SU-DHL-6 (cell line): ENCODE results near the gene PPP1R12C.

Experiments
- H2AFZ ChIP-seq: fragments of 200-600 bp; sonication (generic); 2 replicates; pipeline ENCODE4 v1.6.1; 2014; ENCODE audit warnings: low read depth, mild to moderate bottlenecking, moderate library complexity, mixed read lengths, antibody characterized with exemption, low read length; ENCODE audit not compliant: severe bottlenecking
- H3F3A ChIP-seq: fragments of 200-600 bp; shearing (Covaris generic); 2 replicates; pipeline ENCODE4 v1.6.0; 2016; ENCODE audit warnings: antibody characterized with exemption, mild to moderate bottlenecking; ENCODE audit not compliant: insufficient read depth
- H3K27ac ChIP-seq: fragments of 200-600 bp; sonication (generic); 2 replicates; pipeline ENCODE4 v1.5.1; 2016; ENCODE audit warnings: low read depth, mild to moderate bottlenecking, low read length, moderate library complexity, mixed read lengths
- H3K27me3 ChIP-seq: fragments of 200-600 bp; sonication (generic), shearing (Covaris generic); 2 replicates; pipeline ENCODE4 v1.6.0; 2014; ENCODE audit warnings: mild to moderate bottlenecking, low read length
- H3K36me3 ChIP-seq: fragments of 200-600 bp; sonication (generic); 2 replicates; pipeline ENCODE4 v1.6.1; 2014; ENCODE audit warnings: mild to moderate bottlenecking, low read length, mixed read lengths
- H3K4me2 ChIP-seq: fragments of 300-600, 200-600 bp; shearing (Covaris generic), sonication (generic); 2 replicates; pipeline ENCODE4 v1.6.0; 2014; ENCODE audit warnings: low read length, low read depth, mild to moderate bottlenecking; ENCODE audit not compliant: poor library complexity, severe bottlenecking
- H3K4me3 ChIP-seq: fragments of 200-600 bp; sonication (generic); 2 replicates; pipeline ENCODE4 v1.5.1; 2014; ENCODE audit warnings: antibody characterized with exemption, low read length, mild to moderate bottlenecking, mixed read lengths; ENCODE audit not compliant: insufficient read depth, poor library complexity, severe bottlenecking
- H3K79me2 ChIP-seq: fragments of 200-600 bp; sonication (generic); 2 replicates; pipeline ENCODE4 v1.6.1; 2014; ENCODE audit warnings: mild to moderate bottlenecking, low read length, moderate library complexity; ENCODE audit not compliant: insufficient read depth
- H3K9ac ChIP-seq: fragments of 200-600 bp; sonication (generic); 2 replicates; pipeline ENCODE4 v1.7.0; 2014; ENCODE audit warnings: mild to moderate bottlenecking, low read length
- H3K9me2 ChIP-seq: fragments of 200-600 bp; sonication (generic); replicated peaks from 2 replicates; pipeline ENCODE4 v1.6.1; 2014; ENCODE audit warnings: low read length; ENCODE audit not compliant: insufficient read depth
- H3K9me3 ChIP-seq: fragments of 200-600 bp; sonication (generic); 2 replicates; pipeline ENCODE4 v1.6.1; 2014; ENCODE audit warnings: low read length, mixed read lengths; ENCODE audit not compliant: insufficient read depth
- H4K20me1 ChIP-seq: fragments of 200-600 bp; sonication (generic); 2 replicates; pipeline ENCODE4 v1.6.1; 2014; ENCODE audit warnings: low read depth, mild to moderate bottlenecking, antibody characterized with exemption, low read length, moderate library complexity, mixed read lengths
- CTCF ChIP-seq: fragments of 200-600 bp; sonication (generic); IDR thresholded peaks from one replicate; pipeline ENCODE4 v1.5.1; 2017; ENCODE audit warnings: antibody characterized with exemption, mild to moderate bottlenecking, low read length, moderate library complexity; ENCODE audit not compliant: insufficient read depth, poor library complexity, severe bottlenecking
- EZH2phosphoT487 ChIP-seq: fragments of 200-600 bp; sonication (generic), shearing (Covaris generic); conservative IDR thresholded peaks from 2 replicates; pipeline ENCODE4 v1.6.1; 2018; ENCODE audit warnings: mild to moderate bottlenecking, antibody characterized with exemption, low read length, moderate library complexity, mixed read lengths

Gene PPP1R12C

GRCh38 chr19:55077106-55077505 lies 40.3 kb downstream of the PPP1R12C start:
- Histone ChIP-seq H3K9me3 (no peaks in the 10 kb centered on the region), H3K27me3 (no peaks in the 10 kb centered on the region), H3K79me2 (no peaks in the 10 kb centered on the region), H3F3A (no peaks in the 10 kb centered on the region), H4K20me1 (no peaks in the 10 kb centered on the region), H3K36me3 (no peaks in the 10 kb centered on the region), H3K27ac (no peak overlapping the region), H3K4me3 (no peak overlapping the region), H2AFZ (no peak overlapping the region), H3K9ac (no peak overlapping the region), H3K9me2 (no peaks in the 10 kb centered on the region), H3K4me2 (no peak overlapping the region)
- TF ChIP-seq EZH2phosphoT487: no peak
- no peak for TF ChIP-seq CTCF

DNA sequence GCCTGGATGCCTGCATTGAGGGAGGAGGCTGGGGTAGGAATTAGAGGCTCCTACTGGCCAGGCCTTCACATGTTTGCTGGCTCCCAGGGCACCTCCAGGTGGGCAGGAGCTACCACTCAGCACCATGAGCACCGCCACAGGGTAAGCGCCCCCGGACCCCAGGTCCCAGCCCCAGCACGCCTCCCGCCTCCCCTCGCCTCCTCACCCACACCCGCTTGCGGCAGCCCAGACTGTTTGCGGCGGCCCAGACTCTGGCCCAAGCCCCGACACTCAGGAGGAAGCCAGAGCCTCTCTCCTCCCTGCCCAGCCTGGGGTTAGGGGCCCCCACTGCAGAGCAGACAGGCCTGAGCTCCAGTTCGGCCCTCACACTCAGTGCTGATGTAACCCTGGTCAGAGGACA lies 41.1 kb downstream of the PPP1R12C start:
- no peak overlapping the region for H3K4me3 ChIP-seq
- H3K9ac ChIP-seq: no peak overlapping the region

DNA sequence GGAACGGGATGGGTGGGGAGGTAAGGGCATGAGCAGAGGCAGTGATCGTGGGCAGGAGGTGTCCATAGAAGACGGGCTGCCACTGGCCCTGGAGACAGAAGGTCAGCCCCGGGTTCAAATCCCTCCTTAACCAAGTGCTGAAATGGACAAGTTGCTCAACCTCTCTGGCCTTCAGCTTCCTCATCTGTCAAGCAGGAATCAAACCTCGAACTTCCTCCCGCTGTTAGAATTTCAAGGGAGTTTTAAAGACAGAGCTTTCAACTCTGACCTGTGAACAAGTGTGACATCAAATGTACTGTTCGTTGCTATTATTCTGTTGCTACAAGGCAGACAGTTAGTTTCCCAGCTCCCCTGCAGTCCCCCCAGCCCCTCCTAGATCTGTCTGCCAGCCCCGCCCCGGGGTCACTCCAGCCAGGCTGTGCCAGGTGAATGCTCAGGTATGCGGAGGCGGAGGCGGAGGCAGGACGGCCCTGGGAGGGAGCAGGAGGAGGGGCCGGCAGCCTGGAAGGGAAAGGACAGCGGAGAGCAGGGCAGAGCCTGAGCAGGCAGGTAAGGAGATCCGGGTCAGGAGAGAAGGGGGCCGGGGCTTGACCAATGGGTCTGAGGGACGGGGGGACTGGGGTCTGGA lies 42.0 kb downstream of the PPP1R12C start, which contains the start of gene EPS8L1:
Gene EPS8L1 (plus strand): TSS at position 499 of the 628 bp plus-strand sequence. CDS start 576 bp downstream, outside the sequence.
- H3K27me3 ChIP-seq: no peaks in the 10 kb centered on the region
- TF ChIP-seq CTCF (no peak), EZH2phosphoT487 (no peak)

More for the DNA sequence above, 41.1 kb downstream of the PPP1R12C start:
- H4K20me1 ChIP-seq: no peaks in the 10 kb centered on the region
- H2AFZ ChIP-seq: no peak overlapping the region
- no peaks in the 10 kb centered on the region for H3K9me2 ChIP-seq
- H3K27ac ChIP-seq: no peak overlapping the region
- no peaks in the 10 kb centered on the region for H3K27me3 ChIP-seq
- H3F3A ChIP-seq: no peaks in the 10 kb centered on the region
- no peaks in the 10 kb centered on the region for H3K36me3 ChIP-seq
- TF ChIP-seq CTCF: no peak
- TF ChIP-seq EZH2phosphoT487: no peak
- H3K9me3 ChIP-seq: no peaks in the 10 kb centered on the region
- H3K79me2 ChIP-seq: no peaks in the 10 kb centered on the region
- H3K4me2 ChIP-seq: no peak overlapping the region

More for the DNA sequence above, 42.0 kb downstream of the PPP1R12C start, which contains the start of gene EPS8L1:
- H3K79me2 ChIP-seq: no peaks in the 10 kb centered on the region
- H3K4me2 ChIP-seq: no peak within 1 kb of the TSS
- no peak within 1 kb of the TSS for H3K4me3 ChIP-seq
- H3K36me3 ChIP-seq: no peaks in the 10 kb centered on the region
- no peak within 1 kb of the TSS for H3K27ac ChIP-seq
- no peaks in the 10 kb centered on the region for H3F3A ChIP-seq
- H3K9me3 ChIP-seq: no peaks in the 10 kb centered on the region
- H4K20me1 ChIP-seq: no peaks in the 10 kb centered on the region
- H2AFZ ChIP-seq: no peak within 1 kb of the TSS
- H3K9me2 ChIP-seq: no peaks in the 10 kb centered on the region
- no peak within 1 kb of the TSS for H3K9ac ChIP-seq
